ENCODE results near the gene ANKRD6. TPM values are rescaled to one million over a fixed set of nuclear protein-coding genes. Genes with fewer than 3 reads are reported as not detected.

ANKRD6 gene
- total RNA-seq, 4 donors from 2014 or later: 7.7 to 18.5 (median 11.9) TPM

GRCh38 chr6:89623749-89624148, 190.8 kb downstream of the ANKRD6 start:
- no peak for TF ChIP-seq CTCF (IDR thresholded peaks at IDR 0.05; ENCODE audit: low read depth)

- no peak for TF ChIP-seq CTCF (IDR thresholded peaks at IDR 0.05; ENCODE audit: low read depth)
Measured at GRCh38 chr6:89630488-89630887, 197.5 kb downstream of the ANKRD6 start.

- TF ChIP-seq CTCF (IDR thresholded peaks at IDR 0.05; ENCODE audit: low read depth): no peak
Measured at GRCh38 chr6:89637960-89638319, 205.0 kb downstream of the ANKRD6 start.

GRCh38 chr6:89638320-89639195, 205.6 kb downstream of the ANKRD6 start, which contains the start of gene LYRM2:
LYRM2 (minus strand) TSS chr6:89638747; CDS start chr6:89638716, 31 bp downstream.
- no peak for TF ChIP-seq CTCF (IDR thresholded peaks at IDR 0.05; ENCODE audit: low read depth)

GRCh38 chr6:89640804-89641203, 207.9 kb downstream of the ANKRD6 start:
- no peak for TF ChIP-seq CTCF (IDR thresholded peaks at IDR 0.05; ENCODE audit: low read depth)

- no peak for TF ChIP-seq CTCF (IDR thresholded peaks at IDR 0.05; ENCODE audit: low read depth)
Measured at GRCh38 chr6:89642956-89643355, 210.0 kb downstream of the ANKRD6 start.

- TF ChIP-seq CTCF (IDR thresholded peaks at IDR 0.05; ENCODE audit: low read depth): no peak
Measured at GRCh38 chr6:89643406-89643805, 210.5 kb downstream of the ANKRD6 start.

Data from subcutaneous adipose tissue (tissue), 4 donors.